Measurements from ENCODE around the gene ILK. TPM values are rescaled to one million over a fixed set of nuclear protein-coding genes. Genes with fewer than 3 reads are reported as not detected.

ILK gene
- total RNA-seq, 1 donor from 2014 or later: 133 TPM

GRCh38 chr11:6638429-6638828 is 34.9 kb downstream of the ILK start:
- TF ChIP-seq CTCF (IDR thresholded peaks at IDR 0.05; ENCODE audit: unreplicated experiment): no peak
- H3K27me3 Mint-ChIP-seq: no peaks in the 10 kb centered on the region
- H3K36me3 Mint-ChIP-seq (ENCODE audit: insufficient read depth): peaks cover 2% of the 10 kb centered on the region
- no peak overlapping the region for H3K4me3 Mint-ChIP-seq (ENCODE audit: low read depth)
- H3K27ac Mint-ChIP-seq: no peak overlapping the region
- no peaks in the 10 kb centered on the region for H3K9me3 Mint-ChIP-seq (ENCODE audit: low read depth)
- peaks cover 5% of the 10 kb centered on the region for H3K4me1 Mint-ChIP-seq (ENCODE audit: low read depth)
- DNase-seq (ENCODE audit: low spot score, unreplicated experiment): no peak

- no peak for DNase-seq (ENCODE audit: low spot score, unreplicated experiment)
- no peaks in the 10 kb centered on the region for H3K27me3 Mint-ChIP-seq
- H3K4me3 Mint-ChIP-seq (ENCODE audit: low read depth): no peak overlapping the region
- H3K4me1 Mint-ChIP-seq (ENCODE audit: low read depth): peaks cover 3% of the 10 kb centered on the region
- H3K27ac Mint-ChIP-seq: no peak overlapping the region
- no peak for TF ChIP-seq CTCF (IDR thresholded peaks at IDR 0.05; ENCODE audit: unreplicated experiment)
- peaks cover 1% of the 10 kb centered on the region for H3K36me3 Mint-ChIP-seq (ENCODE audit: insufficient read depth)
- H3K9me3 Mint-ChIP-seq (ENCODE audit: low read depth): no peaks in the 10 kb centered on the region
Observed at GRCh38 chr11:6640036-6640984, 36.7 kb downstream of the ILK start.

GRCh38 chr11:6640985-6641701 is 37.6 kb downstream of the ILK start:
- no peak for TF ChIP-seq CTCF (IDR thresholded peaks at IDR 0.05; ENCODE audit: unreplicated experiment)
- peaks cover 9% of the 10 kb centered on the region for H3K4me1 Mint-ChIP-seq (ENCODE audit: low read depth)
- peaks cover 1% of the 10 kb centered on the region for H3K36me3 Mint-ChIP-seq (ENCODE audit: insufficient read depth)
- H3K27me3 Mint-ChIP-seq: no peaks in the 10 kb centered on the region
- no peak for DNase-seq (ENCODE audit: low spot score, unreplicated experiment)
- H3K4me3 Mint-ChIP-seq (ENCODE audit: low read depth): no peak overlapping the region
- H3K9me3 Mint-ChIP-seq (ENCODE audit: low read depth): no peaks in the 10 kb centered on the region
- H3K27ac Mint-ChIP-seq: no peak overlapping the region

- no peaks in the 10 kb centered on the region for H3K9me3 Mint-ChIP-seq (ENCODE audit: low read depth)
- H3K36me3 Mint-ChIP-seq (ENCODE audit: insufficient read depth): peaks cover 1% of the 10 kb centered on the region
- no peak for DNase-seq (ENCODE audit: low spot score, unreplicated experiment)
- no peak overlapping the region for H3K27ac Mint-ChIP-seq
- H3K4me3 Mint-ChIP-seq (ENCODE audit: low read depth): no peak overlapping the region
- TF ChIP-seq CTCF (IDR thresholded peaks at IDR 0.05; ENCODE audit: unreplicated experiment): no peak
- H3K4me1 Mint-ChIP-seq (ENCODE audit: low read depth): peaks cover 9% of the 10 kb centered on the region
- H3K27me3 Mint-ChIP-seq: no peaks in the 10 kb centered on the region
Observed at GRCh38 chr11:6642957-6643356, 39.4 kb downstream of the ILK start.

DNA sequence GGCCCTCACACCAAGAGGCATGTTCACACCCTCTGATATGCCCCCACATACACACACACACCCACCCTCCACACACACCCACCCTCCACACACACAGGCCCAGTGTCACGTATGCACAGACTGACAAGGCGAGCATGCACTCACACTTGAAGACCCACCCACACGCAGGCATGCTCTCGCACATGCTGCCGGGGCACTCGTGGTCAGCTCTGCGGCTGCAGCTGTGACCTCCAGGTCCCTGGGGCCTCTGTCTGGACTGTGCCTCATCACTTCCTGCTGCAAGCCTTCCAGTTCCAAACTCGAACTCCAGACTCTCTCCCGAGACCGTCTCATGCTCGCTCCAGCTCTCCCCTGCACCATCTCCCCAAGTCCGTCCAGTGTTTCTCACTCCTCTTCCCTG is 42.5 kb downstream of the ILK start:
- Mint-ChIP-seq H3K27me3 (no peaks in the 10 kb centered on the region), H3K36me3 (ENCODE audit: insufficient read depth) (no peaks in the 10 kb centered on the region), H3K4me3 (ENCODE audit: low read depth) (no peak overlapping the region), H3K9me3 (ENCODE audit: low read depth) (no peaks in the 10 kb centered on the region), H3K4me1 (ENCODE audit: low read depth) (peaks cover 9% of the 10 kb centered on the region), H3K27ac (no peak overlapping the region)
- TF ChIP-seq CTCF (IDR thresholded peaks at IDR 0.05; ENCODE audit: unreplicated experiment): no peak
- DNase-seq (ENCODE audit: low spot score, unreplicated experiment): no peak
